NCI-H146 treated with DMSO at 0.1 percent for 48 hours (cell line): ENCODE measurements around the gene FRMPD4.

Experiments
- DNase-seq: peaks from one replicate; lab custom pipeline; 2025; ENCODE audit not compliant: unreplicated experiment; lab: John Stamatoyannopoulos, UW

Gene FRMPD4

GRCh38 chrX:12360383-12360782 lies 222.1 kb downstream of the FRMPD4 start:
- DNase-seq, result no peak

- peak; percentile 42 for DNase-seq
These were observed 222.8 kb downstream of the FRMPD4 start for GRCh38 chrX:12360986-12361598.

GRCh38 chrX:12363216-12363615 lies 224.9 kb downstream of the FRMPD4 start:
- no peak for DNase-seq

DNA sequence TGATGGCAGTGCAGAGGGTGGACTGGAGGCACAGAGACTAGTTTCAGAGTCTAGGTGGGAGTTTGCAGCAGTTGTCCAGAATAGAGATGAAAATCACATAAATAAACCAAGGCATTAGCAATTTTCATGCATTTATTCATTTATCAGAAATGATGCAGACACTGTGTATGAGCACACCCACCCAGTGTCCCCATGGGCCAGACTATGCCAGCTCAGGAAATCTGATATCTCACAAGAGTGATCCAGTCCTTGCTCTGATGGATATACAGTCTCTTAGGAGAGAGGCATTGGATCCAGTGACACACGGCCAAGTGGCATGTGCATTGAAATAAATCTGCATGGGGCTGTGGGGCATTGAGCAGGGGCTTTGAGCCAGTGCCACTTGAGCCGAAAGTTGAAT lies 228.2 kb downstream of the FRMPD4 start:
- DNase-seq, result no peak

- DNase-seq, result no peak
These were observed 229.0 kb downstream of the FRMPD4 start for GRCh38 chrX:12367254-12367653.

DNA sequence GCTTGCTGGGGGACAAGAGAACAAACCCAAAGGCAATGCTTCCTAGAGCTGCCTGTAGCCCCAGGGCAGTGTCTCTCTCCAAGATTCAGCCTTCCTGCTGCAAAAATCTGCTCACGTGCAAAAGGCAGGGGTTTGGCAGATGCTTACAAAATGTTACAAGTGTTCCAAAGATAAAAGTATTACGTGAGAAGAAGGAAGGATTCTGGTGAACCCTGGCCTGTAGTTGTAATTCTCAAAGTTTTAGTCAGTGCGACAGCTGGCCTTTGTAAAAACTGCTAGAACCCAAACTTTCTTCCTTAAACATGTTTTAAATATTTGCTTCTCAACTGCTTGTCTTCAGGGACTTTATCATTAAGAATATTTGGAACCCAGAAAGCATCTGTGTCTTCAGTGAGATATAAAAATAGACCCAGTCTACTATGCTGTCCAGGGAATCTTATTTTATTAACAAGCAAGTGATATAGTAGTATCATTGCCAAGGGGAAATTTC lies 232.3 kb downstream of the FRMPD4 start:
- DNase-seq, result no peak

GRCh38 chrX:12372111-12372510 lies 233.8 kb downstream of the FRMPD4 start:
- DNase-seq, result no peak

- DNase-seq, result no peak
These were observed 236.0 kb downstream of the FRMPD4 start for GRCh38 chrX:12374286-12374685.

- DNase-seq, result no peak
These were observed 240.0 kb downstream of the FRMPD4 start for GRCh38 chrX:12378253-12378652.

DNA sequence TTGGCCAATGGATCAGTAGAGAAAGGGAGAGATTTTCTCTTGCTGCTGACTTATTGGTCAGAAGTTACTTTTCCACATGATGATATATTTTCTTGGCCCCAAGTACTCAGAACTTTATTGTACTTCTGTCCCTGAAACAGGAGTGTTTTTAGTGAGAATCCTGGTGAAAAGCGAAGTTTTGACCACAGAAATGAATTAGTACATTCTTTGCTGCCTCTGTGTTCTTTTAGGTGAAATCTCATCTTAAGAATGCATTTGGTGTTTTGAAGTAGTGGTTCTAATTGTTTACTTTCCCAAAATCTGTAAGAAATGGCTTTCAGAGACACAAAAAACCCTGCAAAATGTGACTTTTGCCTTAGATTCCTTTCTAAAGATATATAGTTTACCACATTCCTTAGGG lies 240.4 kb downstream of the FRMPD4 start:
- DNase-seq, result no peak

DNA sequence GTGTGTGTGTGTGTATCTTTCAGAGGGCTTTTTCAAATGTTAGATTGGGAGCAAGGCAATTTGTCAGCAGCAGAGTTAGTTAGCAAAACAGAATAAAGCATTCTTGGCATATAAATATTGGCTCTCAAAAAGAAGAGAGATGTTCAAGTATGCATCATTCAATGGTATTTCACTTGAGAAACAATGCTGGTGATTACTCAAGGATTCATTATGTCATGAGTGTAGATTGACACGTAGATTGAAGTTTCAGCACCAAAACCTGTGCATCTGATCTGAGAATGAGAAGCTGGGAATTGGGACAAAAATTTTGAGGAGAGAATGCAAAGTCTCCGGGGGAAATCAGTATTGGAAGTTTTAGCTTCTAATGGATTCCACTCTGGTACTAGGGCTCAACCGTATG lies 241.4 kb downstream of the FRMPD4 start:
- no peak for DNase-seq

DNA sequence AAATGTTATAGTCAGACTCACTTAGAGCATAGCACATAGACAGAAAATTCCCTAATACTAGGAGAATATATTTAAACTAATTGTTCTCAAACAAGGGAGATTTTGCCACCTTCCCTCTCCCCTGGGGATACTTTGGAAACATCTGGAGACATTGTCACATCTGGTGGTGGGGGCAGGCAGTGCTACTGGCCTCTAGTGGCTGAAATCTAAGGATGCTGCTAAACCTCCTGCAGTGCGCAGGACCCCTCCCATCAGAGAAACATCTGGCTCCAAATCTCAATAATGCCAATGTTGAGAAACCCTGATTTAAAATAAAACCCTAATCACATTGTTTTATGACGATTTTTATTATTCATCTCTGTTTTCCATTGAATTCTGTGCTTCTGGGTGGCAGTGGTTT lies 244.9 kb downstream of the FRMPD4 start:
- no peak for DNase-seq

GRCh38 chrX:12390301-12390700 lies 252.0 kb downstream of the FRMPD4 start:
- DNase-seq, result no peak

DNA sequence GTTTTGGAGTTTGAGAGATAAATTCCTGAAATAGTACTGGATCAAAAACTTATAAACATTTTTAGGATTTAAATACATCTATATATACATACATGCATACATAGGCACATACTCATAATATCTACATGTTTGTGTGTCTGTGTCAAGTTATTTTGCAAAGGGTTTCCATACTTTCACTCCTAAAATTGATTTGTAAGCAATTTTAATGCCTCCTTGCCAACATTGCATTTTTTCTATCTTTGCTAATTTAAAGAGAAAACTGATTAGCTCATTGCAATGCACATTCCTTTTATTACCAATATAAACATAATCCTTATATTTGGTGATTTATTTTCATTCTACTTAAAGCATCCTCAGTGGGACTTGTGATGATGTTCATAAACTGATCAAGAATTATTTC lies 258.3 kb downstream of the FRMPD4 start:
- DNase-seq, result no peak

DNA sequence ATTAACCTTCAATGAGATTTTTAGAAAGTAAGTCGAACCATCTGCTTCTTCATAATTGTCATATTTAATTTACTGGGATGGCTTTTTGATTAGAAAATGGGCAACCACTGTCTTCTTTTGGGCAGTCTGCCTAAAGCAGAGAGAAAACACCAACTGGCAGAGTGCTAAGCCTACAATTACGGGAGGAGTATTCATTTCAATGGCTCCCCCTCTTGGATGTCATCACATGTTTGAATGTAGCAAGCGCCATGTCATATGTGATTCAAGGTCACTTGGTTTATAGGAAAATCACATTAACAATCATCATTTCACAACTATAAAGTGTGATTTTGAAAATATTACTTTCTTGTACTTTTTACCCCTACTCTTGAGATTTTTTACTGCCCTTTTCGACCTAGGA lies 261.9 kb downstream of the FRMPD4 start:
- DNase-seq, result no peak

GRCh38 chrX:12401252-12401651 lies 263.0 kb downstream of the FRMPD4 start:
- no peak for DNase-seq

GRCh38 chrX:12403474-12404082 lies 265.3 kb downstream of the FRMPD4 start:
- DNase-seq, result no peak

- DNase-seq, result no peak
These were observed 267.0 kb downstream of the FRMPD4 start for GRCh38 chrX:12405306-12405705.

- no peak for DNase-seq
These were observed 272.2 kb downstream of the FRMPD4 start for GRCh38 chrX:12410523-12410922.

DNA sequence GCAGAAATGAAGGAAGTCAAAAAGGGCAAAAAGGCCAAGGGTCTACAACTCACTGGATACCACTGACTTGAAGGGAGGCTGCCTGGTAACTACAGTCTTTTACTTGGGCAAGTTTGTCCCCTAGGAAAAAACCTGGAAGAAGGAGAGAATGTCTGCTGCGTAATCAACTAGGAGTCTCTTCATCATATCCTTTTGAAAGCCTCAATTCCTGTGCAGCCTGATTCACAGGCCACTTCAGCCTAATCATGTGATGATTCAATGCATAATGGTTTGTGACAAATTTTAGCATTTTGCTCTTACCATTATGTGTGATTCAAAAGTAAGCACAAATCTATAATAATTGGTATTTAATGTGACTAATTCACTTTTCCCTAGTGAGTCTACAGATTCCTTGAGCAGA lies 273.6 kb downstream of the FRMPD4 start:
- DNase-seq, result no peak

DNA sequence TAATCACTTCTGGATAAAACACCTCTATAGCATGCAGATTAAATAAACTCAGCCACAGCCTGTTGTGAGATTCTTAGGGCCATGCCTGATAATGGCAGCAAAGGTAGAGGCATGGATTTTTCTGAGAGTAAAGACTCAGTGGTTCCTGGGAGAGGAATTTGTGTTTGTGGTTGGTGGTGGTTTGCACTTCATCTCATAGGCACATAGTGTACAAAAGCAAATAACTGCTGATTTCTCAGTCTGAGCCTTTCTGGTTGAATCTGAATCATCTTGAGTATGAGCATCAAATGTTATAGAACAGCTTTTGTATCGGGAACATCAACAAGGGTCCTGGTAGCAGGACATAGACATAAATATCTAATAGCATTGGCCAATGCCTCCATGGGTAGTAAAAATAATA lies 274.3 kb downstream of the FRMPD4 start:
- no peak for DNase-seq

DNA sequence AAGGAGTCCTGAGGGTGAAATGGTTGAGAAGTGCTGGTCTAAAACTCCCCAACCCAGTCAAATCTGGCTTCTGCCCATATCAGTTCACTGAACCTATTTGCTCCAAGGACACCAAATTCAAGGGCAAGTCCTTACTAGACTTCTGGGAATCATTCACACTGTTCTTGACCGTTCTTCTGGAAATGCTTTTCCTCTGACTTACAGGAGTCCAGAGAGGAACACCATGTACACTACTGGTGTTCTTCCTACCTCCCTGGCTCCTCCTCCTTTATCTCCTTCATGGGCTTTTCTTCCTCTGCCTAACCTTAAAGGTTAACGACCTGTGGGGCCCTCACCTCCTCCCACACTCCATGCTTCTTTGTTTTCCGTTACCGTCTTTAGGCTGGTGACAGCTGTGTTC lies 281.3 kb downstream of the FRMPD4 start:
- no peak for DNase-seq

GRCh38 chrX:12421918-12422317 lies 283.6 kb downstream of the FRMPD4 start:
- DNase-seq, result no peak
